Memory B cell (primary cell): ENCODE data around the gene PSME1.

Experiments
- ATAC-seq: fragments of 150-1000 bp; cut with Tn5 transposase; 2 replicates; pipeline ENCODE4 v1.10.0; 2021; ENCODE audit warnings: low read depth, mild to moderate bottlenecking, moderate library complexity
- DNase-seq, 2 donors: peaks; one replicate each; pipeline ENCODE4 v3.0.0; 2022; ENCODE audit warnings: low spot score in 2 of 2
- H3K27ac Mint-ChIP-seq: one replicate; pipeline ENCODE4 v1.8.0; 2022; ENCODE audit warnings: mild to moderate bottlenecking, moderate library complexity, mixed read lengths
- H3K27me3 Mint-ChIP-seq: one replicate; pipeline ENCODE4 v1.8.0; 2022; ENCODE audit warnings: mixed read lengths
- H3K36me3 Mint-ChIP-seq: one replicate; pipeline ENCODE4 v1.8.0; 2022; ENCODE audit warnings: mild to moderate bottlenecking, mixed read lengths
- H3K4me1 Mint-ChIP-seq: one replicate; pipeline ENCODE4 v1.8.0; 2022; ENCODE audit warnings: mixed read lengths
- H3K4me3 Mint-ChIP-seq: one replicate; pipeline ENCODE4 v1.8.0; 2022; ENCODE audit warnings: mild to moderate bottlenecking, moderate library complexity, mixed read lengths
- H3K9me3 Mint-ChIP-seq: one replicate; pipeline ENCODE4 v1.8.0; 2022; ENCODE audit warnings: mixed read lengths

The PSME1 gene

DNA sequence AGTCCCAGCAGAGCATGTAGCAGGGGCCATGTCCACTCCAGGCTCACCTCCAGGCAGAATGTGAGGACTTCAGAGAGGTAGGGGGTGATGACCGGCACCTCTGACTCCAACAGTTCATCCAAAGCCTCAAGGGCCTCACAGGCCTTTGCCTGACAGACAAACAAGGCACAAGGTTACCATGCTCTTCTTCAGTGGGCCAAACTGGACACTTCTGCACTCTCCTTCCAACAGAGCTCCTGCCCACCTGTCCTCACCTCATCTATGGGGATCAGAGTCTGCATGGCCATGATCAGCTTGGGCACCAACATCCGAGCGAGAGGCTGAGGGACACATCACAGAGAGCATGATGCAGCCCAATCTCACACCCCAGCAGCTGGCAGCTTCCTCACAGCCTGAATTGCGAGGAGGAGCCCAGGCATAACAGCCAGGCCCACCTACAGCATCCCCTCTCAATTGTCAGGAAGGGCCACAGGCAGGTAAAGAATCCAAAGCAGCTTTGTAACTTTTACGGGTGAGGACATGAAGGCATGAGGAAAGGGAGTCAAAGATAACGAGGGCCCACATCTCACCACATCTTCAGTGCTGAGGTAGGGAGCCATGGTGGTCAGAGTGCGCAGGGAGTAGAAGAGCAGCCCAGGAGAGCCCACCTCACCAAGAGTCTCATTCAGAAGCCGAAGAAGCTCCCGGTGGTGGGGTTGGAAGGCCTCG lies 51.0 kb downstream of the PSME1 start:
- ATAC-seq (no peak), DNase-seq (no peak)
- Mint-ChIP-seq H3K27ac (peak overlapping the region; percentile 40), H3K9me3 (no peaks in the 10 kb centered on the region), H3K27me3 (no peaks in the 10 kb centered on the region), H3K36me3 (peaks cover 10% of the 10 kb centered on the region), H3K4me1 (peaks cover 18% of the 10 kb centered on the region), H3K4me3 (peak overlapping the region; percentile 75)

DNA sequence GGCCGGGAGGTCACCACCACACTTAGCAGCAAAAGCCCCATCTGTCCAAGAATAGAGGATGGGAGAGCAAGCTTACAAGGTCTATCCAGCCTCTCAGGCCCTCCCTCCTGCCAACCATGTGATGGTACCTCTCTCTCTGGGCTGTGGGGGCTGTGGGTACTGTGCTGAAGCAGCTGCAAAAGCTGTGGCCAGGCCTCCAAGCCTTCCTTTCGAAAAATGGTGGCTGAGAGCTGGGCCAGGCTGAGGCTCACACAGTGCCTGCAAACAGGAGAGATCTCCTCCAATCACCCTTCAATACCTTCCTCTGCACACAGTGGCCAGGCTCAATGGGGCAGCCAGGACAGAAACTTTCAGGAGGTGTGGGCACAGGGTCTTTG lies 51.5 kb downstream of the PSME1 start:
- no peak for DNase-seq
- Mint-ChIP-seq H3K36me3 (peaks cover 12% of the 10 kb centered on the region), H3K4me3 (peak overlapping the region; percentile 89), H3K27ac (peak overlapping the region; percentile 93), H3K9me3 (no peaks in the 10 kb centered on the region), H3K4me1 (peaks cover 19% of the 10 kb centered on the region), H3K27me3 (no peaks in the 10 kb centered on the region)
- no peak for ATAC-seq
